Activated gamma-delta T cell treated with anti-CD3 and anti-CD28 coated beads, Interleukin-2, amount 50 U/mL, for 16 hours (primary cell): ENCODE measurements around the gene HSD17B3.
"Not testable (repeated sequence)": the region's sequence is repeated elsewhere in the genome, so short reads cannot be mapped to it uniquely, and the experiment has no call there.

ENCODE experiments used
- DNase-seq: peaks from one replicate; pipeline ENCODE4 v3.0.0-alpha.2; 2020; ENCODE audit warnings: low read depth

Gene HSD17B3

GRCh38 chr9:96193236-96193755 is 108.7 kb downstream of the HSD17B3 start:
- no peak for DNase-seq

GRCh38 chr9:96192710-96193109 is 109.3 kb downstream of the HSD17B3 start:
- no peak for DNase-seq

GRCh38 chr9:96189995-96190394 is 112.0 kb downstream of the HSD17B3 start:
- DNase-seq, result no peak

- not testable (repeated sequence) for DNase-seq
Observed at GRCh38 chr9:96189581-96189980, 112.4 kb downstream of the HSD17B3 start.

GRCh38 chr9:96188571-96188970 is 113.4 kb downstream of the HSD17B3 start:
- DNase-seq, result no peak

GRCh38 chr9:96187151-96187555 is 114.8 kb downstream of the HSD17B3 start:
- no peak for DNase-seq

- no peak for DNase-seq
Observed at GRCh38 chr9:96186591-96187011, 115.4 kb downstream of the HSD17B3 start.

- DNase-seq, result no peak
Observed at GRCh38 chr9:96185518-96186156, 116.3 kb downstream of the HSD17B3 start.
